Activated naive CD4-positive, alpha-beta T cell treated with anti-CD3 and anti-CD28 coated beads for 36 hours (primary cell): ENCODE data around the gene WDR1. TPM values are rescaled to one million over a fixed set of nuclear protein-coding genes. Genes with fewer than 3 reads are reported as not detected.

ENCODE experiments used
- CTCF ChIA-PET: fragments of 350-600 bp; sonication (Branson Sonifier 250); formaldehyde crosslinking; loops from one replicate; lab custom pipeline; 2021; ENCODE audit warnings: antibody characterized with exemption; lab: Charles Lee
- DNase-seq: peaks from one replicate; pipeline ENCODE4 v3.0.0-alpha.2; 2020
- H3K27ac Mint-ChIP-seq: one replicate; pipeline ENCODE4 v1.8.0; 2021; ENCODE audit warnings: mild to moderate bottlenecking, mixed read lengths
- H3K27me3 Mint-ChIP-seq: one replicate; pipeline ENCODE4 v1.8.0; 2021; ENCODE audit warnings: low read depth, mixed read lengths
- H3K36me3 Mint-ChIP-seq: one replicate; pipeline ENCODE4 v1.8.0; 2021; ENCODE audit warnings: low read depth, mixed read lengths
- H3K4me1 Mint-ChIP-seq: one replicate; pipeline ENCODE4 v1.8.0; 2021; ENCODE audit warnings: low read depth, mixed read lengths
- H3K4me3 Mint-ChIP-seq: one replicate; pipeline ENCODE4 v1.8.0; 2021; ENCODE audit warnings: mild to moderate bottlenecking, moderate library complexity, mixed read lengths
- H3K9me3 Mint-ChIP-seq: one replicate; pipeline ENCODE4 v1.8.0; 2021; ENCODE audit warnings: mixed read lengths
- intact Hi-C: fragments of 100-400 bp; cut with micrococcal nuclease; formaldehyde crosslinking; loops from one replicate; pipeline ENCODE4 v1.15.1; 2023
- total RNA-seq, 2 experiments: library from RNA; stranded (reverse); gene quantifications; one replicate each; pipeline ENCODE4 v1.2.3, GENCODE V29; 2021

The WDR1 gene
- total RNA-seq, 2 experiments from 2014 or later: 271 to 295 TPM

GRCh38 chr4:10078481-10079233 is 37.9 kb downstream of the WDR1 start:
- Mint-ChIP-seq H3K36me3 (peaks cover 35% of the 10 kb centered on the region), H3K9me3 (no peaks in the 10 kb centered on the region), H3K4me1 (peaks cover 5% of the 10 kb centered on the region), H3K27me3 (no peaks in the 10 kb centered on the region), H3K27ac (peak overlapping the region; percentile 53), H3K4me3 (no peak overlapping the region)
- intact Hi-C loops: no loop called here
- DNase-seq: no peak
- CTCF ChIA-PET: interaction anchor here (1.0 kb wide), 1 partner anchor 16 kb away, joined by 3 read pairs; no protein-coding TSS in a partner anchor

- peak; percentile 1 for DNase-seq
- Mint-ChIP-seq H3K27ac (peak overlapping the region; percentile 18), H3K4me1 (peaks cover 5% of the 10 kb centered on the region), H3K9me3 (no peaks in the 10 kb centered on the region), H3K27me3 (no peaks in the 10 kb centered on the region), H3K4me3 (no peak overlapping the region), H3K36me3 (peaks cover 38% of the 10 kb centered on the region)
- intact Hi-C loops: no loop called here
- CTCF ChIA-PET: interaction anchor here (1.0 kb wide), 1 partner anchor 15 kb away, joined by 3 read pairs; no protein-coding TSS in a partner anchor
Observed at GRCh38 chr4:10077483-10078335, 38.9 kb downstream of the WDR1 start.

GRCh38 chr4:10077076-10077475 is 39.5 kb downstream of the WDR1 start:
- intact Hi-C loops: no loop called here
- Mint-ChIP-seq H3K4me3 (no peak overlapping the region), H3K27ac (peak overlapping the region; percentile 13), H3K9me3 (no peaks in the 10 kb centered on the region), H3K27me3 (no peaks in the 10 kb centered on the region), H3K36me3 (peaks cover 34% of the 10 kb centered on the region), H3K4me1 (peaks cover 5% of the 10 kb centered on the region)
- no peak for DNase-seq
- CTCF ChIA-PET: no interaction called here

GRCh38 chr4:10075953-10076391 is 40.6 kb downstream of the WDR1 start:
- H3K36me3 Mint-ChIP-seq: peaks cover 36% of the 10 kb centered on the region
- intact Hi-C loops: no loop called here
- peak overlapping the region; percentile 48 for H3K27ac Mint-ChIP-seq
- peaks cover 5% of the 10 kb centered on the region for H3K4me1 Mint-ChIP-seq
- CTCF ChIA-PET: interaction anchor here (0.7 kb wide), 1 partner anchor 12 kb away, joined by 5 read pairs; no protein-coding TSS in a partner anchor
- H3K27me3 Mint-ChIP-seq: no peaks in the 10 kb centered on the region
- H3K9me3 Mint-ChIP-seq: no peaks in the 10 kb centered on the region
- H3K4me3 Mint-ChIP-seq: no peak overlapping the region
- no peak for DNase-seq

- CTCF ChIA-PET: no interaction called here
- H3K27me3 Mint-ChIP-seq: no peaks in the 10 kb centered on the region
- H3K9me3 Mint-ChIP-seq: no peaks in the 10 kb centered on the region
- intact Hi-C loops: no loop called here
- DNase-seq: no peak
- peaks cover 5% of the 10 kb centered on the region for H3K4me1 Mint-ChIP-seq
- peaks cover 34% of the 10 kb centered on the region for H3K36me3 Mint-ChIP-seq
- no peak overlapping the region for H3K4me3 Mint-ChIP-seq
- H3K27ac Mint-ChIP-seq: no peak overlapping the region
Observed at GRCh38 chr4:10075158-10075863, 41.3 kb downstream of the WDR1 start.

- Mint-ChIP-seq H3K27me3 (no peaks in the 10 kb centered on the region), H3K36me3 (peaks cover 31% of the 10 kb centered on the region), H3K4me3 (no peak overlapping the region), H3K4me1 (peaks cover 5% of the 10 kb centered on the region), H3K27ac (peak overlapping the region; percentile 63), H3K9me3 (no peaks in the 10 kb centered on the region)
- intact Hi-C loops: no loop called here
- DNase-seq: peak; percentile 48
- CTCF ChIA-PET: no interaction called here
Observed at GRCh38 chr4:10074767-10075105, 41.9 kb downstream of the WDR1 start.

GRCh38 chr4:10074076-10074766 is 42.4 kb downstream of the WDR1 start:
- peaks cover 5% of the 10 kb centered on the region for H3K4me1 Mint-ChIP-seq
- DNase-seq: no peak
- H3K27ac Mint-ChIP-seq: peak overlapping the region; percentile 63
- H3K27me3 Mint-ChIP-seq: no peaks in the 10 kb centered on the region
- H3K4me3 Mint-ChIP-seq: no peak overlapping the region
- intact Hi-C loops: no loop called here
- peaks cover 27% of the 10 kb centered on the region for H3K36me3 Mint-ChIP-seq
- CTCF ChIA-PET: no interaction called here
- H3K9me3 Mint-ChIP-seq: no peaks in the 10 kb centered on the region

- CTCF ChIA-PET: interaction anchor here (0.8 to 1.8 kb wide), 4 partner anchors 17 to 57 kb away, joined by 4 to 6 read pairs (median 5); no protein-coding TSS in a partner anchor
- no peak for DNase-seq
- H3K4me1 Mint-ChIP-seq: peaks cover 5% of the 10 kb centered on the region
- peak overlapping the region; percentile 68 for H3K27ac Mint-ChIP-seq
- no peaks in the 10 kb centered on the region for H3K9me3 Mint-ChIP-seq
- H3K4me3 Mint-ChIP-seq: no peak overlapping the region
- no peaks in the 10 kb centered on the region for H3K27me3 Mint-ChIP-seq
- intact Hi-C loops: loop anchor here (2.0 kb wide), 2 partner anchors 20 to 54 kb away; no protein-coding TSS in a partner anchor
- peaks cover 26% of the 10 kb centered on the region for H3K36me3 Mint-ChIP-seq
Observed at GRCh38 chr4:10072420-10073017, 44.1 kb downstream of the WDR1 start.

- Mint-ChIP-seq H3K4me3 (no peak overlapping the region), H3K36me3 (peaks cover 11% of the 10 kb centered on the region), H3K9me3 (no peaks in the 10 kb centered on the region), H3K27ac (no peak overlapping the region), H3K27me3 (no peaks in the 10 kb centered on the region), H3K4me1 (peaks cover 2% of the 10 kb centered on the region)
- intact Hi-C loops: no loop called here
- CTCF ChIA-PET: no interaction called here
- no peak for DNase-seq
Observed at GRCh38 chr4:10069075-10069642, 47.4 kb downstream of the WDR1 start.

- H3K9me3 Mint-ChIP-seq: no peaks in the 10 kb centered on the region
- no peak overlapping the region for H3K4me3 Mint-ChIP-seq
- CTCF ChIA-PET: no interaction called here
- H3K36me3 Mint-ChIP-seq: peaks cover 4% of the 10 kb centered on the region
- H3K4me1 Mint-ChIP-seq: no peaks in the 10 kb centered on the region
- no peaks in the 10 kb centered on the region for H3K27me3 Mint-ChIP-seq
- DNase-seq: no peak
- no peak overlapping the region for H3K27ac Mint-ChIP-seq
- intact Hi-C loops: no loop called here
Observed at GRCh38 chr4:10066670-10067651, 49.6 kb downstream of the WDR1 start.
